ENCODE measurements around the gene ENSA. TPM values are rescaled to one million over a fixed set of nuclear protein-coding genes. Genes with fewer than 3 reads are reported as not detected.
"Not testable (repeated sequence)": the region's sequence is repeated elsewhere in the genome, so short reads cannot be mapped to it uniquely, and the experiment has no call there.

The ENSA gene, protein sequence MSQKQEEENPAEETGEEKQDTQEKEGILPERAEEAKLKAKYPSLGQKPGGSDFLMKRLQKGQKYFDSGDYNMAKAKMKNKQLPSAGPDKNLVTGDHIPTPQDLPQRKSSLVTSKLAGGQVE
- 126 TPM for total RNA-seq
- long read RNA-seq, transcript ENSA-201 (3 exons, 2,818 nt): major isoform, 164 of 213 reads
- long read RNA-seq, transcript ENSA-208 (4 exons, 2,085 nt): minor isoform, 7 of 213 reads
- long read RNA-seq, partial matches to known transcripts: 28 of 213 reads
- long read RNA-seq, other reads (novel, unspliced or antisense): 5 of 213 reads

DNA sequence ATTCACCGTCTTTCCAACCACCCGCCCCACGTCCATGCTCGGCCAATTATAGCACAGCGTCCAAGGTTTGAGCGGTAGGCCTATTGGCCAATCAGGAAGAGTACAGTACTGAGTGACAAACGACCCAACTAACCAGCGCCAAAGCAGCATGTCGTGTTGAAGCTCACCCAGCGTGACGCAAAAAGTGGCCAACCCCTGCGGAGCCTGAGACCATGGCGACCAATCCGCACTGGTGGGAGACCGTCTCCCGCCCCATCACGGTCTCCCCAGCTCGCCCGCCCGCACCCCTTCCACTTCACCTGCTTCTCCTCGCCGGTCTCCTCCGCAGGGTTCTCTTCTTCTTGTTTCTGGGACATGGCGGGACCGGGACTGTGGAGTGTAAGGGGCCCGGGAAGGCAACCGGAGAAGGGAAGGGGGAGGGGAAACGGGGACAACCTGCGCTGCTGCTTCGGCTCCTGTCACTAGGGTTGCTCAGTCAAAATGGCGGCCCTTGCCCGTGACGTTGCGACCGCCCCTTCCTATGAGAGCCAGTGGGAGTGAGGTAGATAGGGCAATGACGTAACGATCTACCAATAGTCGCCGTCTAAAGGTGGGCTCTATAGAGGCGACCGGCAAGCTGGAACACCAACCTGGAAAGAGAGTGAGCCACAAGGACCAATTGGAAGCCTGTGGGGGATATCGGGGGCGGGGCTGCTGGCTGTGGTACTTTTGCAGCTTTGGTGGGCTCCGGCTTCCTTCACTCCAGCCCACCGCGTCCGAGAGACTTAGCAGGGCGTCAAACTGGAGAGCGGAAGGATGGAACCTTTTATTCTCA is at the start of gene ENSA:
Gene ENSA, minus strand, starts transcription at position 498 of the 814 bp plus-strand sequence. Its CDS starts 142 bp downstream, at position 356.
- intact Hi-C loops (cut with micrococcal nuclease): no loop called here
- DNase-seq (peak; percentile 97), ATAC-seq (peak; percentile 96)

DNA sequence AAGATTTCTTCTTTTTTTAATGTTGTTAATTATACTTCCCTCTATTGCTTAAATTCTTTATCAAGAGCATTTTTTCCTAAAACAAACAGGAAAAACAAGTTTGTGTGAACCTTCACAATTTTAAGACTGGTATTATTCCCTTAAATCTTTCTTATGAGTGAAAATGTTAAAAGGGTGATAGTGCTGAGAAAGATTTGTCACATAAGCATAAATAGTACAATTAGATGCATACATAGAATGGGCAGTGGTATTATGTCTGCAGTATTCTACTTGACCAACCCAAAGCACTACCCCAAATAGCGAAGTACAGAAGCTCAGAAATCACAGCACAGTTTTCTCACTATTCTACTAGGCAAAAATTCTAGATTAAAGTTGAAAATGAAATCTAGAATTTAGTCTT is 49.6 kb upstream of the ENSA start:
- intact Hi-C loops (cut with micrococcal nuclease): no loop called here
- DNase-seq (no peak), ATAC-seq (no peak)

DNA sequence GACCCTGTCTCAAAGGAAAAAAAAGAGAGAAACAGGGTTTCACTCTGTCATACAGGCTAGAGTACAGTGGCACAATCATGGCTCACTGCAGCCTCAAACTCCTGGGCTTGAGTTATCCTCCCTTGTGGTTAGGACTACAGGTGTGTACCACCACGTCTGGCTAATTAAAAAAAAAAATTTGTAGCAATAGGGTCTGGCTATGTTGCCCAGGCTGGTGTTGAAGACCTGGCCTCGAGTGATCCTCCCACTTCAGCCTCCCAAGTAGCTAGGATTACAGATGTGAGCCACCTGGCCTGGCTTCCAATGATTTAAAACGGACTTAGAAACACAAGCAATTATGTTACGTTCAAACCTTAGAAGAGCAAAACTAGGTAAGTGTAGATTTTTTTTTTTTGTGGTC is 45.5 kb upstream of the ENSA start:
- ATAC-seq: no peak
- intact Hi-C loops (cut with micrococcal nuclease): no loop called here
- DNase-seq: no peak

DNA sequence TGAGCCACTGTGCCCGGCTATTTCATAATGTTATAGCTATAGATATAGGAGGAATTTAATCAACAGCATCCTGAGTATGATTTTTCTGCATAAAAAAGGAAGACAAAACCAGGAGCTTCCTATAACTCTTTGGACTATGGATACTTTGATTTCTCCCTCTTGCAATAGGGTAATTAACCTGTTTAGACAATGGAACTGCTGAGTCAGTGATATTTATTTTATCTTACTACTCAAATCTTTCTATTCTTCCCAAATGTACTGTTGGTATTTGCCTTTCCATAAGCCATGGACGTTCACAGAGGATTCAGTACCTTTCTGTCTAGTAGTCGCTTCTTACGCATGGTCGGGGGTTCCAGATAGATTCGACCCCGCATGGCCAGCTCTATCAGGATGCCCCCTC is 33.9 kb upstream of the ENSA start:
- intact Hi-C loops (cut with micrococcal nuclease): no loop called here
- no peak for DNase-seq
- ATAC-seq: no peak

DNA sequence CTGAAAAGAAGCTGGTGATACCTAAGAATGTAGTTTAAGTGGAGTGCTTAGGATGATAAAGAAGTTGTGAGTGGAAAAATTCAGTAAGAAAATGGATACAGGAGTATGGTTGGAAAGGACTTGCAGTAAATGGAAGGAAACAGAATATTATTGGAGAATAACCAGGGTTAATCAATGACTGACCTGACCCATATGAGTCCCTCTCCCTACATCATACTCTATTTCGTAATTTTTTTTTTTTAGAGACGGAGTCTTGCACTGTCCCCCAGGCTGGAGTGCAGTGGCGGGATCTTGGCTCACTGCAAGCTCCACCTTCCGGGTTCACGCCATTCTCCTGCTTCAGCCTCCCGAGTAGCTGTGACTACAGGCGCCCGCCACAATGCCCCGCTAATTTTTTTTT is 33.4 kb upstream of the ENSA start:
- DNase-seq (no peak), ATAC-seq (no peak)
- intact Hi-C loops (cut with micrococcal nuclease): no loop called here

DNA sequence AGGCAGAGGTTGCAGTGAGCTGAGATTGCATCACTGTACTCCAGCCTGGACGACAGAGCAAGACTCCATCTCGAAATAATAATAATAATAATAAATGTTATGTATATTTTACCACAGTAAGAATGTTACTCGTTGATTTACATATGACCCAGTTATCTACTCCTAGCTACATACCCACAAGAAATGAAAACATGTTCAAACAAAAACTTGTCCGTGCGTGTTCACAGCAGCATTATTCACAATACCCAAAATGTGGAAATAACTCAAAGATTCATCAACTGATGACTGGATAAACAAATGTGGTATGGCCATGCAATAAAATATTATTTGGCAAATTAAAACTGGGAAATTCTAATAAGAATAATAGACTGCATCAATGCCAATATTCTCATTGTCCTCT is 31.7 kb upstream of the ENSA start:
- intact Hi-C loops (cut with micrococcal nuclease): no loop called here
- ATAC-seq: no peak

DNA sequence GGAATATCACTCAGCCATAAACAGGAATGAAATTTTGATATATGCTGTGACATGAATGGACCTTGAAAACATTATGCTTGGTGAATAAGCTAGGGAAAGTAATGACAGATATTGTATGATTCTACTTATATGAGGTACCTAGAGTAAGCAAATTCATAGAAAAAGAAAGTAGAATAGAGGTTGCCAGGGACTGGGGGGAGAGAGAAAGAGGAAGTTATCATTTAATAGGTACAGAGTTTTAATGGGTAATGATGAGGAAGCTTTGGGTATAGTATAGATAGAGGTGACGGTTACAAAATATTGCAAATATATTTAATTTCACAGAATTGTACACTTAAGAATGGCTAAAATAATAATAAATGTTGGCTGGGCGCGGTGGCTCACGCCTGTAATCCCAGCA is 31.2 kb upstream of the ENSA start:
- DNase-seq: no peak
- ATAC-seq: no peak
- intact Hi-C loops (cut with micrococcal nuclease): no loop called here

More for the DNA sequence above, 31.7 kb upstream of the ENSA start:
- DNase-seq: no peak

DNA sequence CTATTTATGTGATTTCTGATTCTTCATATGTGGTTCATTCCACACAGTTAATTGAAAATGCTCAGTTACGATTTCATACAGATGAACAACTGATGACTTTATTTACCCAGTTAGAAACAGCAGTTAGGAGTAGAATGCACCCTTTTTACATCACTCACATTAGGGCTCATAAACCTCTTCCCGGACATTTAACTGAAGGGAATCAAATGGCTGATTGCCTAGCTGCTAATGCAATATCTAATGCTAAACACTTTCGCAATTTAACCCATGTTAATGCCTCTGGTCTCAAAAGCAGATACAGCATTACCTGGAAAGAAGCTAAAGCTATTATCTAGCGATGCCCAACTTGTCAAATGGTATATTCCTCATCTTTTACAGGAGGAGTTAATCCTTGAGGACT is 27.7 kb upstream of the ENSA start:
- ATAC-seq; DNase-seq; intact Hi-C loops (cut with micrococcal nuclease): not testable (repeated sequence)

DNA sequence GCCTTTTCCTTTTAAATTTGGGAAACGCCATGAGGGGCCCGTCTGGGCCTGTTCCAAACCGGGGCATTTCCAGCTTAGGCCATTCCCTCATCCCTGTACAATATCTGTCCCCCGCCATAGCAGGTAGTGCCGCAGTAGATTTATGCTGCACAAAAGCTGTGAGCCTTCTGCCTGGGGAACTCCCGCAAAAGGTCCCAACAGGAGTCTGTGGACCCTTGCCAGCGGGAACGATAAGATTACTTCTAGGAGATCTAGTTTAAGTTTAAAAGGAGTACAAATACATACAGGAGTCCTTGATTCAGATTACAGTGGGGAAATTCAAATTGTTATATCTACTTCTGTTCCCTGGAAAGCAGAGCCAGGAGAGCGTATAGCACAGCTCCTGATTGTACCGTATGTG is 25.2 kb upstream of the ENSA start:
- DNase-seq; ATAC-seq; intact Hi-C loops (cut with micrococcal nuclease): not testable (repeated sequence)

DNA sequence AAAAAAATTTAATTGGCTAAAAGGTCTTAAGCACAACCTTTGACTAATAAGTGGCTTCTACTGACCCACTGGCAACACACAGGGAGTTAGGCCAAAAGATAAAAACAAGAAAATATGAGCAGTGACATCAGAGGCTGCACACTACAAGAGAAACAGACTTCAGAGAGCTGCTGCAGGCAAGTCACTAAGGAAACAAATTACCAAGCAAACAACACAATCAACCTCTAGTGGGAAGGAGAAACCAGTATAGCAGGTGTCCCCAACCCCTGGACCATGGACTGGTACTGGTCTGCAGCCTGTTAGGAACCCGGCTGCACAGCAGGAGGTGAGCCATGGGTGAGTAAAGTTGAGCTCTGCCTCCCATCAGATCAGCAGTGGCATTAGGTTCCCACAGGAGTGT is 20.8 kb upstream of the ENSA start:
- peak; percentile 87 for ATAC-seq
- intact Hi-C loops (cut with micrococcal nuclease): no loop called here
- DNase-seq: no peak

DNA sequence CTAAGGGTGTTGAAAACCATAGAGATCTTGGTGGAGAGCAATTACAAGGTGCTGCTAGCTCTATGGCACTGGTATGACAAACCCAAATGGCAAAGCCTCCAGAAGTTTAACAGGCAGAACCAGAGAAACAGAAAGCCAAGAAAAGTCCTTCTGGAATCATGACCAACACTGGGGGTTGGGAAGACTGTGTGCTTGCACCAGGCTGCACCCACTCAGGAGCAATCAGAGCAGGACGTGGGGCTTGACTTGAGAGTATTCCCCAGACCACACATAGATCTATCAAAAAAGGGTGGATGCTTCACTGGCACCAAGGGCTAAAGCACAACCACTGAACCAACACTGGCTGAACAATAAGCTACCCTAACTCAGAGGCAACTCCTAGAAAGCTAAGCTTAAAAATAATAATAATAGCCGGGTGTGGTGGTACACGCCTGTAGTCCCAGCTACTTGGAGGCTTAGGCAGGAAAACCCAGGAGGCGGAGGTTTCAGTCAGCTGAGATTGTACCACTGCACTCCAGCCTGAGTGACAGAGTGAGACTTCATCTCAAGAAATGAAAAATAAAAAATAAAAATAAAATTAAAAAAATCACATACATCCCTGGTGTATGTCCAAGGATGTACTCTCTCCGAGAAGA is 20.1 kb upstream of the ENSA start:
- intact Hi-C loops (cut with micrococcal nuclease): no loop called here
- DNase-seq (no peak), ATAC-seq (peak; percentile 35)

DNA sequence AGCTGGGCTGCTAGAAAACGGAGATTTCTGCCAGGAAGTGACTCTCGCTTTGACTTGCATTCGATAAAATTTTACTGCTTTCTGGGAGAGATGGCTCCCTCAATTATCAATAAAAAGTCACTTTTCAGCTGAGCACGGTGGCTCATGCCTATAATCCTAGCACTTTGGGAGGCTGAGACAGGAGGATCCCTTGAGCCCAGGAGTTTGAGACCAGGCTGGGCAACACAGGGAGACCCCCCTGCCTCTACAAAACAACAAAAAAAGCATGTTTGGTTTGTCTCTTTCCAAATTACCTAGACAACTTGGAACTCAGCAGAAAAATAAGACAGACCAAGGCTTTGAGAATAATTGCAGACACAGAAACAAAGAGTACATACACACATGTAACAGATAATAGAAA is 12.9 kb upstream of the ENSA start:
- DNase-seq (no peak), ATAC-seq (no peak)

DNA sequence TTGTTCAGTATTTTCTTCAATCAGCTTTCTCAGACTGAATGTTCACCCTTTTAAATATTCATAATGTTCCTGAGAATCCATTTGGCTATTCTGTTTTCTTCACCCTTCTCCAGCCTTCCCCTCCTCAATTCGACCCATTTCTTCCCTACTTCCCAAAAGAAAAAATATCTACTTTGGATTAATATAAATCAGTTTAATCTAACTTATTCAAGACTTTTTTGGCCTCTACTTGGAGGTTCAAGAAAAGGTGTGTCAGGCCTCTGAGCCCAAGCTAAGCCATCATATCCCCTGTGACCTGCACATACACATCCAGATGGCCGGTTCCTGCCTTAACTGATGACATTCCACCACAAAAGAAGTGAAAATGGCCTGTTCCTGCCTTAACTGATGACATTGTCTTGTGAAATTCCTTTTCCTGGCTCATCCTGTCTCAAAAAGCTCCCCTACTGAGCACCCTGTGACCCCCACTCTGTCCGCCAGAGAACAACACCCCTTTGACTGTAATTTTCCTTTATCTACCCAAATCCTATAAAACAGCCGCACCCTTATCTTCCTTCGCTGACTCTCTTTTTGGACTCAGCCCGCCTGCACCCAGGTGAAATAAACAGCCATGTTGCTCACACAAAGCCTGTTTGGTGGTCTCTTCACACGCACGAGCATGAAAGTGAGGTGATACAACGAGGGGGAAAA is 11.9 kb upstream of the ENSA start:
- intact Hi-C loops (cut with micrococcal nuclease); DNase-seq; ATAC-seq: not testable (repeated sequence)

More for the DNA sequence above, 12.9 kb upstream of the ENSA start:
- intact Hi-C loops (cut with micrococcal nuclease): no loop called here

DNA sequence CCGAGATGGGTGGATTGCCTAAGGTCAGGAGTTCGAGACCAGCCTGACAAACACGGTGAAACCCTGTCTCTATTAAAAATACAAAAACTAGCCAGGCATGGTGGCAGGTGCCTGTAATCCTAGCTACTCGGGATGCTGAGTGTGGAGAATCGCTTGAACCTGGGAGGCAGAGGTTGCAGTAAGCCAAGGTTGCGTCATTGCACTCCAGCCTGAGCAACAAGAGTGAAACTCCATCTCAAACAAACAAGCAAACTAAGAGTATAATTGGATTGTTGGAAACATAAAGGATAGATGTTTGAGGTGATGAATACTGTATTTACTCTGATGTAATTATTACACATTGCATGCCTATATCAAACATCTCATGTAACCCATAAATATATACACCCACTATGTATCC is 9.0 kb upstream of the ENSA start:
- ATAC-seq; intact Hi-C loops (cut with micrococcal nuclease); DNase-seq: not testable (repeated sequence)

DNA sequence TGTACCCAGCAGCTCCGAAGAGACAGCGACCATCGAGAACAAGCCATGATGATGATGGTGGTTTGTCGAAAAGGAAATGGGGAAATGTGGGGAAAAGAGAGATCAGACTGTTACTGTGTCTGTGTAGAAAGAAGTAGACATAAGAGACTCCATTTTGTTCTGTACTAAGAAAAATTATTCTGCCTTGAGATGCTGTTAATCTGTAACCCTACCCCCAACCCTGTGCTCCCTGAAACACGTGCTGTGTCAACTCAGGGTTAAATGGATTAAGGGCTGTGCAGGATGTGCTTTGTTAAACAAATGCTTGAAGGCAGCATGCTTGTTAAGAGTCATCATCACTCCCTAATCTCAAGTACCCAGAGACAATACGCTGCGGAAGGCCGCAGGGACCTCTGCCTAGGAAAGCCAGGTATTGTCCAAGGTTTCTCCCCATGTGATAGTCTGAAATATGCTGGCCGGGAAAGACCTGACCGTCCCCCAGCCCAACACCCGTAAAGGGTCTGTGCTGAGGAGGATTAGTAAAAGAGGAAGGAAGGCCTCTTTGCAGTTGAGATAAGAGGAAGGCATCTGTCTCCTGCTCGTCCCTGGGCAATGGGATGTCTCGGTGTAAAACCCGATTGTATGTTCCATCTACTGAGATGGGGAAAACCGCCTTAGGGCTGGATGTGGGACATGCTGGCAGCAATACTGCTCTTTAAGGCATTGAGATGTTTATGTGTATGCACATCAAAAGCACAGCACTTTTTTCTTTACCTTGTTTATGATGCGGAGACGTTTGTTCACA is 5.6 kb upstream of the ENSA start:
- intact Hi-C loops (cut with micrococcal nuclease); DNase-seq; ATAC-seq: not testable (repeated sequence)

DNA sequence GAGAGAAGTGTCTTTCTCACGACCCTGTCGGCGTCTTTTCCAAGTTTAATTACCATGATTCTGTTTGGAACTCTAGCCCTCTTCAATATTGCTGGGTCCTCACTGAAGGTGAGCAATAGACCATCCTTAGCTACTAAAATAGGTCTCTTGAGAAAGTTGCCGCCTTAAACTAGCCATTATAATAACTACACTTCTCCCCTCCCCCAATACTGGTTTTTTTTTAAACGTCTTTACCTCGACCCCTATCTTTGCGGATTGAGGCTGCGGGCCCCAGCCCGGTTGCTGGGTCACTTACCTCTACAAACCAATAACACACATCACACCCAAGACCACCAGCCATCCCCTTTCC is 672 bp downstream of the ENSA start:
- DNase-seq (no peak), ATAC-seq (no peak)
- intact Hi-C loops (cut with micrococcal nuclease): no loop called here

DNA sequence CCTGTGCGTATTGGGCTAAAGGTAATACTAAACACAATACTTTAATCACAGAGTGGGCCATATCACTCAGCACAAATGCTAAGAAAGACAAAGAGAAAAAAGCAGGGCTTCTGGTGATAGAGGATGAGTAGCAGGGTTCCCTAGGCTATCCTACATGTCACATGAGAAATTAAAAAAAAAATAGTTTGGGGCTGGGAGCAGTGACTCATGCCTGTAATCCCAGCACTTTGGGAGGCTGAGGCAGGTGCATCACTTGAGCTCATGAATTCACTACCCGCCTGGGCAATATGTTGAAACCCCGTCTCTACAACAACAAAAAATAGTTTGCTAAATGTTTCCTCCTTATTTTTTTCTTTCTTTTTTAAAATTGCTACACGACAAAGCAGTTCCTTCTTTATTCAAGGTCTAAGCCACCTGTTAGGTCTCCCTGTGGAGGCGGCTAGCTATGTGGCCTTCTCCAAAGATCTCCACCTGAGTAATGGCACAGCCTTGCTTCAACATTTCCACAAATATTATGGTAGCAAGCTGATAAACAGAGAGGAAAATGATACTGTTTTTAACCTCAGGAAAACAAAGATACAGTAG is 1.5 kb downstream of the ENSA start:
- intact Hi-C loops (cut with micrococcal nuclease): no loop called here
- no peak for DNase-seq
- no peak for ATAC-seq

DNA sequence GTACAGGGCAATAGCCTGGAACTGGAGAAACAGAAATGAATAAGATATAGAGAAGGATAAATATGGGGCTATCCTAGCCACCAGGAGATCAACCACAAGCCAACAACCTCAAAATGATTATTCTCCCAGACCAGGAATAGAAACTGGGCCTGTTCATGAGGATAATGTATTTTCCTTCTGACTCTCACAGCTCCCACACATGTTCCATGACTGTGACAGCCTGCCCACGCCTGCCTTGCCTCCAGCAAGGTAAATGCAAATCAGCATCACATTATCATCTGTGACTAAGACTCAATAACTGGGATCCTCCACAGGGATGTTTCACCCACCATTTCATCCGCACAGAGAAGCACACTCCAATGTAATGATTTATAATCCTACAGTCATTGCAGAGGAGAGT is 3.3 kb downstream of the ENSA start:
- DNase-seq: no peak
- intact Hi-C loops (cut with micrococcal nuclease): no loop called here
- no peak for ATAC-seq
